AG08395 (cell line): Measurements from ENCODE around the gene GKAP1.
"Not testable (repeated sequence)": the region's sequence is repeated elsewhere in the genome, so short reads cannot be mapped to it uniquely, and the experiment has no call there.

ENCODE experiments used
- DNase-seq: peaks from one replicate; pipeline ENCODE4 v3.0.0; 2012; ENCODE audit warnings: mixed read lengths, low spot score

The GKAP1 gene

DNA sequence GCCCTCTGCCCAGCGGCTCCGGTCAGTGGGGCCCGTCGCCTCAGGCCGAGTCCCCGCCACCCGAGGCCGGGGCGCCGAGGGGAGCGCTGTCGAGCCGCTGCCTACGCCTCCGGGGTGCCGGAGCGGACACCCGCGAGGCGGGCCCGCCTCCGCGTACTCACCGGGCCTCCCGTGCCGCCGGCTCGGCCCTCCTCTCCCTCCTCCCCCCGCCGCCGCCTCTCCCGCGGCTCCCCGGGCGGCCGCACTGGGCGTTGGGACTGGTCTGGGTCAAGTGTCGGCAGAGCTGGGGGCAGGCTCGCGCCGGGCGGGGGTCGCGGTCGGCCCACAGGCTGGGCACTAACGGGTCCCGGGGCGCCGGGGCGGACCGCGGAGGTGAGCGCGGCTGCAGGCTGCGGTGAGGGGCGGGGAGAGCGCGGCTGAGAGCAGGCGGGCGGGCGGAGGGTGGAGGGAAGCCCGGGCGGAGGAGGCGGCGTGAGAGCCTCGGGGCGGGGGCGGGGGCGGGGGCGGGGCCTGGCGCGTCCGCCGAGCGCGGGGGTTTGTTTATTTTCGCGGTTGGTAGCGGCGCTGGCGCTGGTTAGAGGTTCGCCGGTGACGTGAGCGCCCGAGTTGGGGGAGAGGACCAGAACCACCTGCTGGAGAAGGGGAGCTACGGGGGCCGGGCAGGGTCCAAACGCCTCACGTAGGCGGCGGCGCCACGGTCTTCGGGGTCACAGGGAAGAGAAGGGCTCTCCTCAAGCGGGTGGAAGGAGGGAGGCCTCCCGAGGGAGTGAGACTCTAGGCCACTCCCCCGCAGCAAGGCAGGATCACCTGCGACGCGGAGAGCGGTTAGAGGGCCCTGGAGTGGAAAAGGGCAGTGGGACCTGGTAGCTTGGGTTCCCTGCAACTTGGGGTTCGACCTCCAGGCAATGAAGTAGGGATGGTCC, at the start of gene GKAP1:
Gene GKAP1, minus strand, starts transcription at position 414 of the 923 bp plus-strand sequence. CDS start 11,252 bp downstream, outside the sequence.
- DNase-seq, result peak; percentile 44

- not testable (repeated sequence) for DNase-seq
Observed at GRCh38 chr9:83849895-83850294, 32.3 kb upstream of the GKAP1 start.

GRCh38 chr9:83837070-83837643, 19.6 kb upstream of the GKAP1 start:
- DNase-seq, result not testable (repeated sequence)

GRCh38 chr9:83830426-83831071, 13.0 kb upstream of the GKAP1 start:
- not testable (repeated sequence) for DNase-seq

- DNase-seq, result peak; percentile 37
Observed at GRCh38 chr9:83824986-83825623, 7.5 kb upstream of the GKAP1 start.

- DNase-seq, result not testable (repeated sequence)
Observed at GRCh38 chr9:83817011-83817355, 586 bp downstream of the GKAP1 start.

DNA sequence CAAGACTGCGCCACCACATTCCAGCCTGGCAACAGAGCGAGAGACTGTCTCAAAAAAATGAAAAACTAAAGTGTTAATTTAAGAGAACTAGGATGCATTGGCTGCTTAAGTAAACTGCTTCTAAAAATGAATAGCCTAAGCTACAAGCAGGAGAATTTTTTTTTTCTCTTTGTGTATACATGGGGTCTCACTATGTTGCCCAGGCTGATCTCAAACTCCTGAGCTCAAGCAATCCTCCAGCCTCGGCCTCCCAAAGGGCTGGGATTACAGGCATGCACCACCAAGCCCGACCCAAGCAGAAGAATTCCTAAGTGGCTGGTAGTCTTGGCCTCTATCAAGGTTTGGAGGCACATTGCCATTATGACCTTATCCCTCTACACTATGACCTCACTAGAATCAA, 2.4 kb downstream of the GKAP1 start:
- not testable (repeated sequence) for DNase-seq

GRCh38 chr9:83809213-83809612, 8.4 kb downstream of the GKAP1 start:
- not testable (repeated sequence) for DNase-seq

DNA sequence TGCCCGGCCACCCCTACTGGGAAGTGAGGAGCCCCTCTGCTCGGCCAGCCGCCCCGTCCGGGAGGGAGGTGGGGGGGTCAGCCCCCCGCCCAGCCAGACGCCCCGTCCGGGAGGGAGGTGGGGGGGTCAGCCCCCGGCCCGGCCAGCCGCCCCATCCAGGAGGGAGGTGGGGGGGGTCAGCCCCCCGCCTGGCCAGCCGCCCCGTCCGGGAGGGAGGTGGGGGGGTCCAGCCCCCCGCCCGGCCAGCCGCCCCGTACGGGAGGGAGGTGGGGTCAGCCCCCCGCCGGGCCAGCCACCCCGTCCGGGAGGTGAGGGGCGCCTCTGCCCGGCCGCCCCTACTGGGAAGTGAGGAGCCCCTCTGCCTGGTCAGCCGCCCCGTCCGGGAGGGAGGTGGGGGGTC, 13.1 kb downstream of the GKAP1 start:
- DNase-seq, result not testable (repeated sequence)

GRCh38 chr9:83803941-83804340, 13.6 kb downstream of the GKAP1 start:
- not testable (repeated sequence) for DNase-seq

DNA sequence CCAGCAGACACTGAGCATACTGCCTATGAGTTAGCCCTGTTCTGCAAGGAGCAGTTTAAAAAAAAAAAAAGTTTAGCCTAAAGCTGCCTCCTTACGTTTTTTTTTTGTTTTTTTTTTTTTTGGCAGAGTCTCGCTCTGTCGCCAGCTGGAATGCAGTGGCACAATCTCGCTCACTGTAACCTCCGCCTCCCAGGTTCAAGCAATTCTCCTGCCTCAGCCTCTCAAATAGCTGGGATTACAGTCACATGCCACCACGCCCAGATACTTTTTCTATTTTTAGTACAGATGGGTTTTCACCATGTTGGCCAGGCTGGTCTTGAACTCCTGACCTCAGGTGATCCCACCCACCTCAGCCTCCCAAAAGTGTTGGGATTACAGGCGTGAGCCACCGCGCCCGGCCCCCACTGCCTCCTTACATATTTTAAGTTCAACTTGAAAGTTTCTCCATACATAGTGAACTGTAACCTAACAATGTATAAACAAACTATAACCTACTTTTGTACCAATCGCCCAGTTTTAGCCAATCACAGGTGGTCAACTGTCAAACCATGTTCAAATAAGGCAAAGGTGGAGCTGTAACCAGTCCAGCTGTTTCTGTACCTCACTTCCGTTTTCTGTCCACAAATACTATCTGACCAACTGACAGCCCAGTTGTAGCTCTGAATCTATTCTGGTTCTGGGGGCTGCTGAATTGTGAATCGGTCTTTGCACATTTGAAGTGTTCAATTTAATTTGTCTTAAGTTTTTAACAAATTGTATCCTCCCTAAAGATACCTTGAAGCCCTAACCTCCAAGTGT, 17.1 kb downstream of the GKAP1 start:
- DNase-seq, result no peak

- DNase-seq, result no peak
Observed at GRCh38 chr9:83794051-83794450, 23.5 kb downstream of the GKAP1 start.

DNA sequence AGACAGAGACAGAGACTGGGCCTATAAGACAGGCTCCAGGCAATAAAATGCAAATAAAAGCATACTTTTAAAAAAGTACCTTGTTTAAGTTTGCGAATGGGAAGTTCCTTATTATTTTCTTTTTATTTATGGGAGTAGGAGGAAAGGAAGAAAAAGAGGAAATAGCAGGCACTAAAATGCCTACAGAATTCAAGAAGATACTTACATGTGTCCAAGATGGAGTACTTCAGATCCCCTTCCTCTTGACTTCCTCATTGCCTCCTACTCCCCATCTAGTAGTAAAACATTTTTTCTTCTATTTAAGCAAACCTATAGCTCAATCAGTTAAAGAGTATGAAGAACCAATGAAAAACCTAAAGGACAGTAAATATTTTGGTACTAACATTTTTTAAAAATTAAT, 24.8 kb downstream of the GKAP1 start:
- DNase-seq, result no peak

DNA sequence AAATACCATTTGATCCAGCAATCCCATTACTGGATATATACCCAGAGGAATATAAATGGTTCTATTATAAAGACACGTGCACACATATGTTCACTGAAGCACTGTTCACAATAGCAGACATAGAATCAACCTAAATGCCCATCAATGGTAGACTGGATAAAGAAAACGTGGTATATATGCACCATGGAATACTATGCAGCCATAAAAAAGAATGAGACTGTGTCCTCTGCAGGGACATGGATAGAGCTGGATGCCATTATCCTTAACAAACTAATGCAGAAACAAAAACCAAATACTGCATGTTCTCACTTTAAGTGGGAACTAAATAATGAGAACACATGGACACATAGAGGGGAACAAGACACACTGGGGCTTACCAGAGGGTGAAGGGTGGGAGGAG, 39.4 kb downstream of the GKAP1 start:
- DNase-seq, result no peak

GRCh38 chr9:83775932-83776331, 41.6 kb downstream of the GKAP1 start:
- DNase-seq, result no peak

- DNase-seq, result no peak
Observed at GRCh38 chr9:83772860-83773259, 44.7 kb downstream of the GKAP1 start.

DNA sequence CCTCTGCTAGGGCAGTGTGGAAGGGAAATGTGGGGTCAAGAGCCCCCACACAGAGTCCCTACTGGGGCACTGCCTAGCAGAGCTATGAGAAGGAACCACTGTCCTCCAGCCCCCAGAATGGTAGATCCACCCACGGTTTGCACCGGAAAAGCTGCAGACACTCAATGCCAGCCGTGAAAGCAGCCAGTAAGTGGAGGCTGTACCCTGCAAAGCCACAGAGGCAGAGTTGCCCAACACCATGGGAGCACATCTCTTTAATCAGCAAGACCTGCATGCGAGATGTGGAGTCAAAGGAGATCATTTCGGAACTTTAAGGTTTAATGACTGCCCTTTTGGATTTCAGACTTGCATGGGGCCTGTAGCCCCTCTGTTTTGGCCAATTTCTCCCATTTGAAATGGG, 52.2 kb downstream of the GKAP1 start:
- DNase-seq, result no peak

DNA sequence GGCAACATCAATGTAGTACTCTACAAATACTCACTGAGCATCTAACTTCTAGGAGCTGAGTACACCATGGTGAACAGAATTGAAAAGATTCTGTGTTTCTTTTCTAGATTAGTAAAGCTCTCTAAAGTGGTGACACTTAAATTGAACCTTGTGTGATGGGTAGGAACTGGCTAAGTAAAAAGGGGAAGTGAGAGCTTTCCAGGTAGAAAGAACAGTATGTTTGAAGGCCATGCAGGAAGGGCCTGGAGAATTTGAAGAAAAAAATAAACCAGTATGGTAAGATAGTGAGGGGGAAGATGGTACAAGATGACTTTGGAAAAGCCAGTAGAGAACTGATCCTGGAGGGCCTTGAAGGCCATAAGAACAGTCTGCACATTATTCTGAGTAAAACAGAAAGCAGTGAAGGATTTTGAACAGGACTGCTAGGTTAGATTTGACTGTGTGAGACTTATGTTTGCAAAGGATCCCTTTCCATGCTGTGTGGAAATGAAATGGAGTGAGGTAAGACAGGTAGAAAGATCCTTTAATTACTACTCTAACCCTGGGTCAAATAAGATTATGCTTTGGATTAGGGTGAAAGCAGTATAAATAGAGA, 63.1 kb downstream of the GKAP1 start:
- no peak for DNase-seq

DNA sequence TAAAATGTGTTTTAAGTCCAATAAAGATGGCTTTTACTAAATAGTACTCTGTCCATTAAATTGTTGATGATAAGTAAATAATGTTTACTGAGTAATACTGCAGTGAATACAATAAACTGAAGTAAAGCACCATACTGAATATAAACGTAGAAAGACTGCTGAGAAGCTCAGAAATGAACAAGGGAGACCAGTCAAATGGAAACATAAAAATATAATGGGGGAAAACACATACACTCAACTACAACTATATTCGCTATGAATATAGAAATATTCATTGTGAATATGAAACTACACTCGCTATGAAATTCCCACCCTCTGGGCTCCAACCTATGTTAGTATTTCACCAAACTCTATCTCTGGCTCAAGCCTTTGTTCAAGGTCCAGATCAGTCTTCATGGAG, 67.9 kb downstream of the GKAP1 start:
- no peak for DNase-seq

- no peak for DNase-seq
Observed at GRCh38 chr9:83744206-83744605, 73.4 kb downstream of the GKAP1 start.

DNA sequence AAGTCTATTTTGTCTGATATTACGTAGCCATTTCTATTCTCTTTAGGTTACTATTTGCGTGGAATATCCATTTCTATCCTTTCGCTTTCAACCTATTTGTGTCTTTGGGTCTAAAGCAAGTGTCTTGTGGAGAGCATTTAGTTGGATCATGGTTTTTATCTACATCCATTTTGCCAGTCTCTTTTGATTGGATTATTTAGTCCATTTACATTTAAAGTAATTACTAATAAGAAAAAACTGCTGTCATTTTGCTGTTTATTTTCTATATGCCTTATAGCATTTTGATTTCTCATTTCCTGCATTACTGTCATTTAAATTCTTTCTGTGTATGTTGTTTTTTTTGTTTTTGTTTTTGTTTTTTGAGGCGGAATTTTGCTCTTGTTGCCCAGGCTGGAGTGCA, 83.8 kb downstream of the GKAP1 start:
- DNase-seq, result no peak
